ENCODE results near the gene LZIC. TPM values are rescaled to one million over a fixed set of nuclear protein-coding genes. Genes with fewer than 3 reads are reported as not detected.
A peak's percentile ranks its signal among the peaks of the same experiment; 100 is the strongest.

Gene LZIC
- total RNA-seq, 2 donors from 2014 or later = 40.6 to 47.2 TPM

- intact Hi-C loops (cut with DNase I) = loop anchor here (2.0 kb wide), 1 partner anchor 68 kb away; no protein-coding TSS in a partner anchor
- Histone ChIP-seq H3K27ac (peak overlapping the region; percentile 90), H3K36me3 (no peaks in the 10 kb centered on the region), H3K9ac (ENCODE audit: low read depth in 2 of 2, low read length in 2 of 2) (peak overlapping the region; percentile 83 to 97), H3K4me3 (peak overlapping the region; percentile 77), H3K4me1 (no peaks in the 10 kb centered on the region), H3K9me3 (no peaks in the 10 kb centered on the region), H3K27me3 (no peaks in the 10 kb centered on the region)
- TF ChIP-seq, protein P1, sequence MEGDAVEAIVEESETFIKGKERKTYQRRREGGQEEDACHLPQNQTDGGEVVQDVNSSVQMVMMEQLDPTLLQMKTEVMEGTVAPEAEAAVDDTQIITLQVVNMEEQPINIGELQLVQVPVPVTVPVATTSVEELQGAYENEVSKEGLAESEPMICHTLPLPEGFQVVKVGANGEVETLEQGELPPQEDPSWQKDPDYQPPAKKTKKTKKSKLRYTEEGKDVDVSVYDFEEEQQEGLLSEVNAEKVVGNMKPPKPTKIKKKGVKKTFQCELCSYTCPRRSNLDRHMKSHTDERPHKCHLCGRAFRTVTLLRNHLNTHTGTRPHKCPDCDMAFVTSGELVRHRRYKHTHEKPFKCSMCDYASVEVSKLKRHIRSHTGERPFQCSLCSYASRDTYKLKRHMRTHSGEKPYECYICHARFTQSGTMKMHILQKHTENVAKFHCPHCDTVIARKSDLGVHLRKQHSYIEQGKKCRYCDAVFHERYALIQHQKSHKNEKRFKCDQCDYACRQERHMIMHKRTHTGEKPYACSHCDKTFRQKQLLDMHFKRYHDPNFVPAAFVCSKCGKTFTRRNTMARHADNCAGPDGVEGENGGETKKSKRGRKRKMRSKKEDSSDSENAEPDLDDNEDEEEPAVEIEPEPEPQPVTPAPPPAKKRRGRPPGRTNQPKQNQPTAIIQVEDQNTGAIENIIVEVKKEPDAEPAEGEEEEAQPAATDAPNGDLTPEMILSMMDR (IDR thresholded peaks at IDR 0.05) = peak; percentile 37
- DNase-seq = peak; percentile 55
These were observed 722 bp downstream of the LZIC start for GRCh38 chr1:9942399-9942938.

GRCh38 chr1:9929431-9930385 is 13.5 kb downstream of the LZIC start:
- no peak for DNase-seq
- H3K27me3 ChIP-seq = no peaks in the 10 kb centered on the region
- H3K9me3 ChIP-seq = no peaks in the 10 kb centered on the region
- no peak overlapping the region for H3K27ac ChIP-seq
- intact Hi-C loops (cut with DNase I) = no loop called here
- H3K4me1 ChIP-seq = no peaks in the 10 kb centered on the region
- peaks cover 4% of the 10 kb centered on the region for H3K36me3 ChIP-seq
- TF ChIP-seq, protein P1 (IDR thresholded peaks at IDR 0.05) = no peak
- no peak overlapping the region for H3K9ac ChIP-seq (ENCODE audit: low read depth in 2 of 2, low read length in 2 of 2)
- no peak overlapping the region for H3K4me3 ChIP-seq

DNA sequence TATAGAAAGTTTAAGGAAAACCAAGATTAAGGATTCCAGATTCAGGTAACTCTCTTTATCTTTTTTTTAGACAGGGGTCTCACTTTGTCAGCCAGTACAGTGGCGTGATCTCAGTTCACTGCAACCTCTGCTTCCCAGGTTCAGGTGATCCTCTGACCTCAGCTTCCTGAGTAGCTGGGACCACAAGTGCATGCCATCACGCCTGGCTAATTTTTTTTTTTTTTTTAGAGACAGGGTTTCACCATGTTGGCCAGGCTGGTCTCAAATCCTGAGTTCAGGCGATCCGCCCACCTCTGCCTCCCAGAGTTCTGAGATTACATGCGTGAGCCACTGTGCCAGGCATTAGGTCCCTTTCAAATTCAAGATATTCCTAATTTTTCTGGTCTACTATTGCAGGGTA is 15.9 kb downstream of the LZIC start:
- no peaks in the 10 kb centered on the region for H3K4me1 ChIP-seq
- intact Hi-C loops (cut with DNase I) = no loop called here
- no peak overlapping the region for H3K9ac ChIP-seq (ENCODE audit: low read depth in 2 of 2, low read length in 2 of 2)
- H3K4me3 ChIP-seq = no peak overlapping the region
- H3K27me3 ChIP-seq = no peaks in the 10 kb centered on the region
- TF ChIP-seq, protein P1 (IDR thresholded peaks at IDR 0.05) = no peak
- no peak overlapping the region for H3K27ac ChIP-seq
- no peak for DNase-seq
- no peaks in the 10 kb centered on the region for H3K9me3 ChIP-seq
- H3K36me3 ChIP-seq = peaks cover 4% of the 10 kb centered on the region

DNA sequence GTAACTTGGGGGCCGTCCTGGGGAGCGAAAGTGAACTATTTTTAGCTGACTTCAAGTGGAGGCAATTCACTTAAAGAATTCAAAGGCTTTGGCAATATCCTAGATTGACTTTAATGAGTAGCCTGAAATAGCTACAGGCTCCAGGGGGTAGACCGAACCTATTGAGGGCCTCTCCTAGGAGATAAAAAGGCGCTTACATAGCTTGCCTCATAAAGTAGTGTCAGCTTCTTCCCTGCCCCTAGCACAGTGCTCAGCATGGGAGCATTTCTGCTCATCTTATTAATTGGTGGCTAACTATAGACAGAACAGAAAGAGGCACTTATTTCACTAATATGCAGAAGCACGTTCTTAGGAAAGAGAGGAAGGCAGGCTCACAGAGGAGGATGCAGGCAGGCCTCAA is 20.8 kb downstream of the LZIC start:
- DNase-seq = no peak
- intact Hi-C loops (cut with DNase I) = no loop called here
- Histone ChIP-seq H3K4me1 (no peaks in the 10 kb centered on the region), H3K27me3 (no peaks in the 10 kb centered on the region), H3K4me3 (no peak overlapping the region), H3K36me3 (no peaks in the 10 kb centered on the region), H3K9me3 (no peaks in the 10 kb centered on the region), H3K27ac (no peak overlapping the region), H3K9ac (ENCODE audit: low read depth in 2 of 2, low read length in 2 of 2) (no peak overlapping the region)
- TF ChIP-seq, protein P1 (IDR thresholded peaks at IDR 0.05) = no peak

DNA sequence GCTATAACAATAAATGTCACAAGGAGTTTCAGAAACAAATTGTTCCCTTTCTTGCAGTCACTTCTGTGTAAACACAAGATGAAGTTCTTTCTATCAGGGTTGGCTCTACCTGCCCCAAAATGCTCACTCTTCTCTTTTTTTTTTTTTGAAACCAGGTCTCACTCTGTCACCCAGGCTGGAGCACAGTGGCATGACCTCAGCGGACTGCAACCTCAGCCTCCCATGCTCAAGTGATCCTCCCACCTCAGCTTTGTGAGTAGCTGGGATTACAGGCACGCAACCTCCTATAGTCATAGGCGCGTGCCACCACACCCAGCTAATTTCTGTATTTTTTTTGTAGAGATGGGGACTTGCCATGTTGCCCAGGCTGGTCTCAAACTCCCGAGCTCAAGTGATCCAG is 22.6 kb downstream of the LZIC start:
- intact Hi-C loops (cut with DNase I) = no loop called here
- no peaks in the 10 kb centered on the region for H3K36me3 ChIP-seq
- H3K27ac ChIP-seq = no peak overlapping the region
- DNase-seq = no peak
- no peaks in the 10 kb centered on the region for H3K27me3 ChIP-seq
- no peak overlapping the region for H3K9ac ChIP-seq (ENCODE audit: low read depth in 2 of 2, low read length in 2 of 2)
- no peaks in the 10 kb centered on the region for H3K9me3 ChIP-seq
- no peak overlapping the region for H3K4me3 ChIP-seq
- H3K4me1 ChIP-seq = no peaks in the 10 kb centered on the region
- TF ChIP-seq, protein P1 (IDR thresholded peaks at IDR 0.05) = no peak
